Testis (tissue), 2 donors: ENCODE data around the gene ECI1.

Source experiments
- POLR2A ChIP-seq: fragments of 450-650 bp; IDR thresholded peaks from one replicate; pipeline ENCODE4 v1.6.1; 2017; ENCODE audit warnings: antibody characterized with exemption, mild to moderate bottlenecking, moderate library complexity
- TF ChIP-seq, protein P1 (sequence below), 3 experiments: fragments of 450-650 bp in 2 of 3; fragments of 200-600 bp in 1 of 3; sonication (generic) in 1 of 3; IDR thresholded peaks; one replicate each; pipeline ENCODE4 v1.5.1; 2016 to 2019; ENCODE audit warnings: antibody characterized with exemption in 3 of 3, mild to moderate bottlenecking in 2 of 3, moderate library complexity in 1 of 3

DNA sequence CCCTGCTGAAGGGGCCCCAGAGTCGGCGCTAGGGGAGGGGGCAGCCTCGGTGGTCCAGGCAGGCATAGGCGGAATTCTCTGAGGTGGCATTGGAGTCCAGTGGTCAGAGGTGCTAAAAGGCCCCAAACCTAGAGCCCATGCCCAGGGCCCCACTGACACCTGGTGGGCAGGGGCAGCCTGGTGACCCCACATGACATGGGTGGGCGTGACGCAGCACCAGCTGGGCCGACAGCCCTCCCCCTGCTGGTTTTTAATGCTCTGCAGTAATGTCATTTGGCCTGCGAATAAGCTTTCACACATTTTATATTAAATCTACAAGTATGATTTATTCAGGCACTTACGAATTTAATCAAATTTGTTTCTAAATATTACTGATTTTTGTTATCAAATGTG is 18.7 kb upstream of the ECI1 start:
- TF ChIP-seq, protein P1, sequence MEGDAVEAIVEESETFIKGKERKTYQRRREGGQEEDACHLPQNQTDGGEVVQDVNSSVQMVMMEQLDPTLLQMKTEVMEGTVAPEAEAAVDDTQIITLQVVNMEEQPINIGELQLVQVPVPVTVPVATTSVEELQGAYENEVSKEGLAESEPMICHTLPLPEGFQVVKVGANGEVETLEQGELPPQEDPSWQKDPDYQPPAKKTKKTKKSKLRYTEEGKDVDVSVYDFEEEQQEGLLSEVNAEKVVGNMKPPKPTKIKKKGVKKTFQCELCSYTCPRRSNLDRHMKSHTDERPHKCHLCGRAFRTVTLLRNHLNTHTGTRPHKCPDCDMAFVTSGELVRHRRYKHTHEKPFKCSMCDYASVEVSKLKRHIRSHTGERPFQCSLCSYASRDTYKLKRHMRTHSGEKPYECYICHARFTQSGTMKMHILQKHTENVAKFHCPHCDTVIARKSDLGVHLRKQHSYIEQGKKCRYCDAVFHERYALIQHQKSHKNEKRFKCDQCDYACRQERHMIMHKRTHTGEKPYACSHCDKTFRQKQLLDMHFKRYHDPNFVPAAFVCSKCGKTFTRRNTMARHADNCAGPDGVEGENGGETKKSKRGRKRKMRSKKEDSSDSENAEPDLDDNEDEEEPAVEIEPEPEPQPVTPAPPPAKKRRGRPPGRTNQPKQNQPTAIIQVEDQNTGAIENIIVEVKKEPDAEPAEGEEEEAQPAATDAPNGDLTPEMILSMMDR (IDR thresholded peaks at IDR 0.05): no peak
- TF ChIP-seq POLR2A: no peak
